Stimulated activated naive CD4-positive, alpha-beta T cell (primary cell): ENCODE results near the gene MFNG.
A peak's percentile ranks its signal among the peaks of the same experiment; 100 is the strongest.

Experiments
- DNase-seq, 6 experiments: peaks; one replicate each; lab custom pipeline; 2025; lab: John Stamatoyannopoulos, UW

The MFNG gene

DNA sequence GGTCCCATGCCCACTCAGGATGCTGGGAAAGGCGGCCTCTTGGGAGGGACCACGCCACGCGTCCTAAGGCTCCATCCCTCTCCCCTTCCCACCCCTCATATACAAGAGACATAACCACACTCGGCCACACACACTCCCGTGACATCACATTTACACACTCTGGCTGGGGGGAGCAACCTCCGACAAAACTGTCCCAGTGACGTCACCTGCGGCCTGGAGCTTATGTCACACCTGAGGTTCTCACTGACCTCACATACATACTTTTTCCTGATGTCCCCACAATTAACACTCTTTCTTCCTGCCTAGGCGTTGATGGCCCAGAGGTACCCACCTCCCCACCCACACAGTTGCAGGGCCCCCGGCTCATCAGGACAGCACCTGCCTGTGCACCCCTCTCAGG lies 60.8 kb downstream of the MFNG start:
- no peak for DNase-seq

GRCh38 chr22:37423283-37423682 lies 62.9 kb downstream of the MFNG start:
- no peak for DNase-seq

- DNase-seq: no peak
Observed at GRCh38 chr22:37421468-37421877, 64.7 kb downstream of the MFNG start.

- no peak for DNase-seq
Observed at GRCh38 chr22:37420686-37421467, 65.3 kb downstream of the MFNG start.

- DNase-seq: peak in 1 of 6 experiments; percentile 17
Observed at GRCh38 chr22:37419969-37420685, 66.1 kb downstream of the MFNG start.

- no peak for DNase-seq
Observed at GRCh38 chr22:37419370-37419968, 66.7 kb downstream of the MFNG start.
